ENCODE data around the gene SRPK2. TPM values are rescaled to one million over a fixed set of nuclear protein-coding genes. Genes with fewer than 3 reads are reported as not detected.

SRPK2 gene
- polyA plus RNA-seq, 1 of the 3 experiments (the other 2 are of a cell fraction), result 15.4 TPM

GRCh38 chr7:105353752-105354328 lies 34.9 kb downstream of the SRPK2 start:
- POLR2A ChIA-PET, result interaction anchor here (0.6 kb wide), 1 partner anchor 12 kb away, joined by 3 read pairs; no protein-coding TSS in a partner anchor
- H3K4me1 ChIP-seq (ENCODE audit: control insufficient read depth in 1 of 2, insufficient read depth in 2 of 2, low read depth in 1 of 2, low read length in 1 of 2), result peaks cover 0 to 32% of the 10 kb centered on the region in 2 experiments; a peak in 1 of 4 replicates
- H2AFZ ChIP-seq (ENCODE audit: low read depth), result no peak overlapping the region
- H3K79me2 ChIP-seq (ENCODE audit: insufficient read depth), result peaks cover 97% of the 10 kb centered on the region
- peaks cover 13% of the 10 kb centered on the region for H3F3A ChIP-seq (replicated peaks; ENCODE audit: insufficient read depth)
- WGBS (ENCODE audit: low lambda C conversion rate), result 93% methylated on average over 4 of the region's 5 CpGs
- no peaks in the 10 kb centered on the region for H3K9me3 ChIP-seq
- no peak overlapping the region for H3K4me3 ChIP-seq (ENCODE audit: low read depth in 2 of 2, low read length in 1 of 2)
- no peaks in the 10 kb centered on the region for H3K36me3 ChIP-seq (replicated peaks in 1 of 2; ENCODE audit: control insufficient read depth in 1 of 2, insufficient read depth in 2 of 2, low read length in 1 of 2)
- peaks cover 94% of the 10 kb centered on the region for H4K20me1 ChIP-seq (ENCODE audit: insufficient read depth)
- CTCF ChIA-PET, result interaction anchor here (1.8 kb wide), 1 partner anchor 15 kb away, joined by 4 read pairs; no protein-coding TSS in a partner anchor
- no peak overlapping the region for H3K9ac ChIP-seq
- H3K9me2 ChIP-seq, result no peaks in the 10 kb centered on the region
- no peak for DNase-seq
- no peak overlapping the region for H3K4me2 ChIP-seq
- no peaks in the 10 kb centered on the region for H3K27me3 ChIP-seq (ENCODE audit: insufficient read depth)
- TF ChIP-seq YY1 (IDR thresholded peaks at IDR 0.05; ENCODE audit: low read depth) (no peak), NRF1 (IDR thresholded peaks at IDR 0.05; ENCODE audit: low read depth, low read length) (no peak), TEAD4 (IDR thresholded peaks at IDR 0.05; ENCODE audit: borderline replicate concordance, insufficient read depth) (no peak), EZH2phosphoT487 (IDR thresholded peaks at IDR 0.05; ENCODE audit: borderline replicate concordance, low read depth) (no peak), FOSL2 (IDR thresholded peaks at IDR 0.05; ENCODE audit: borderline replicate concordance, low read depth) (no peak), TAF1 (IDR thresholded peaks at IDR 0.05; ENCODE audit: borderline replicate concordance, low read depth, low read length) (no peak), TCF12 (IDR thresholded peaks at IDR 0.05) (no peak), IRF3 (IDR thresholded peaks at IDR 0.05; ENCODE audit: low read depth, low read length) (no peak)
- peak overlapping the region in 1 of 2 experiments; percentile 70; a peak in 1 of 4 replicates for H3K27ac ChIP-seq (ENCODE audit: low read depth in 2 of 2, low read length in 1 of 2)

- peaks cover 0 to 32% of the 10 kb centered on the region in 2 experiments; a peak in 1 of 4 replicates for H3K4me1 ChIP-seq (ENCODE audit: control insufficient read depth in 1 of 2, insufficient read depth in 2 of 2, low read depth in 1 of 2, low read length in 1 of 2)
- peaks cover 88% of the 10 kb centered on the region for H4K20me1 ChIP-seq (ENCODE audit: insufficient read depth)
- no peak overlapping the region for H3K4me3 ChIP-seq (ENCODE audit: low read depth in 2 of 2, low read length in 1 of 2)
- H3K36me3 ChIP-seq (replicated peaks in 1 of 2; ENCODE audit: control insufficient read depth in 1 of 2, insufficient read depth in 2 of 2, low read length in 1 of 2), result no peaks in the 10 kb centered on the region
- H2AFZ ChIP-seq (ENCODE audit: low read depth), result no peak overlapping the region
- TF ChIP-seq MEF2A (IDR thresholded peaks at IDR 0.05; ENCODE audit: borderline replicate concordance, low read depth) (no peak), USF1 (IDR thresholded peaks at IDR 0.05; ENCODE audit: borderline replicate concordance, low read depth) (no peak), EZH2phosphoT487 (IDR thresholded peaks at IDR 0.05; ENCODE audit: borderline replicate concordance, low read depth) (no peak), FOXM1 (IDR thresholded peaks at IDR 0.05; ENCODE audit: low read depth) (no peak), GABPA (IDR thresholded peaks at IDR 0.05; ENCODE audit: low read depth) (no peak), NFIC (IDR thresholded peaks at IDR 0.05; ENCODE audit: borderline replicate concordance) (no peak)
- H3F3A ChIP-seq (replicated peaks; ENCODE audit: insufficient read depth), result peaks cover 13% of the 10 kb centered on the region
- H3K79me2 ChIP-seq (ENCODE audit: insufficient read depth), result peaks cover 97% of the 10 kb centered on the region
- ChIA-PET CTCF (interaction anchor here (0.9 to 1.8 kb wide), 2 partner anchors 12 to 16 kb away, joined by 3 to 4 read pairs; no protein-coding TSS in a partner anchor), POLR2A (no interaction called here)
- peak overlapping the region in 1 of 2 experiments; percentile 70; a peak in 1 of 4 replicates for H3K27ac ChIP-seq (ENCODE audit: low read depth in 2 of 2, low read length in 1 of 2)
- no peak overlapping the region for H3K9ac ChIP-seq
- H3K9me3 ChIP-seq, result no peaks in the 10 kb centered on the region
- no peak for DNase-seq
- peak overlapping the region; percentile 71; the same call in 1 of the 2 replicates for H3K4me2 ChIP-seq
- WGBS (ENCODE audit: low lambda C conversion rate), result 95% methylated on average over 4 of the region's 4 CpGs
- no peaks in the 10 kb centered on the region for H3K9me2 ChIP-seq
- H3K27me3 ChIP-seq (ENCODE audit: insufficient read depth), result no peaks in the 10 kb centered on the region
Observed at GRCh38 chr7:105352901-105353668, 35.6 kb downstream of the SRPK2 start.

Measured in SK-N-SH (cell line).